ENCODE data around the gene KSR2. TPM values are rescaled to one million over a fixed set of nuclear protein-coding genes. Genes with fewer than 3 reads are reported as not detected.

The KSR2 gene
- total and polyA plus RNA-seq, 2 donors: 0.02 to 0.09 TPM

DNA sequence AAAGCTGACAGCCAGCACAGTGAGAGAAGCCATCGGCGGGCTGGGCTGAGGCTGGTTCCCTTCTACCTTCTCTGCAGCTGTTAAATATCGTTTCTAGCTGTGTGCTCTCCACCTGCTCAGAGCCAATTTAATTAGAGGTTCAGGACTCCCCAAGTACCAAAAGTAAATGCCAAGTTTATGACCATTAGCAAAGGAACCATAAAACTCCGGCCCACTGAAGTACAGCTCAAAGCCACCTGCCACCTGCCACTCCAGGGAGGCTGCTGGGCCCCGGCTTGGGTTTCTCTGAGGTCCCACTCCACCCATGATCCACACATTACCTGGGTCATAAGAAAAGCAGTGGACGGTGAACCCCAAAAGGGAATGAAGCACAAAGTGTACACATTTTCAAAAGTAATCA is 272.8 kb downstream of the KSR2 start:
- 92% methylated on average over 6 of the region's 6 CpGs for WGBS
- H3K4me1 ChIP-seq (ENCODE audit: control insufficient read depth in 2 of 2, insufficient read depth in 2 of 2, low read length in 2 of 2): no peaks in the 10 kb centered on the region
- no peaks in the 10 kb centered on the region for H3K9me3 ChIP-seq (ENCODE audit: control insufficient read depth in 2 of 2, insufficient read depth in 1 of 2, low read length in 1 of 2)
- no peak for DNase-seq (ENCODE audit: low read depth in 6 of 9, low spot score in 9 of 9)
- no peaks in the 10 kb centered on the region for H3K36me3 ChIP-seq (ENCODE audit: control insufficient read depth in 2 of 2, insufficient read depth in 2 of 2, low read length in 1 of 2)
- no peak overlapping the region for H3K4me3 ChIP-seq (ENCODE audit: low read length in 2 of 2)
- no peaks in the 10 kb centered on the region for H3K27me3 ChIP-seq (ENCODE audit: control insufficient read depth in 2 of 2, insufficient read depth in 1 of 2, low read length in 1 of 2)
- no peak overlapping the region for H3K27ac ChIP-seq (ENCODE audit: low read depth in 1 of 2, low read length in 1 of 2)

DNA sequence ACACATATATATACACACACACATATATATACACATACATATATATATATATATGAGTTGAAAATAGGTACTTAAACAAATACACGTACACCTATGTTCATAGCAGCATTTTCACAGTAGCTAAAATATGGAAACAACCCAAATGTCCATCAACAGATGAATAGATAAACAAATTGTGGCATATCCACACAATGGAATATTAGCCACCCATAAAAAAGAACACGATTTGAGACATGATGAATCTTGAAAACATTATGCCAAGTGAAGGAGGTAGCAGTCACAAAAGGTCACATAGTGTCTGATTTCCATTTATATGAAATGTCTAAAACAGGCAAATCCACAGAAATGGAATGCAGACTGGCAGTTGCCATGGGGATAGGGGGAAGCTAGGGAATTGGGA is 276.3 kb downstream of the KSR2 start:
- Histone ChIP-seq H3K4me3 (ENCODE audit: low read length in 2 of 2) (no peak overlapping the region), H3K9me3 (ENCODE audit: control insufficient read depth in 2 of 2, insufficient read depth in 1 of 2, low read length in 1 of 2) (no peaks in the 10 kb centered on the region), H3K4me1 (ENCODE audit: control insufficient read depth in 2 of 2, insufficient read depth in 2 of 2, low read length in 2 of 2) (no peaks in the 10 kb centered on the region), H3K27ac (ENCODE audit: low read depth in 1 of 2, low read length in 1 of 2) (no peak overlapping the region), H3K27me3 (ENCODE audit: control insufficient read depth in 2 of 2, insufficient read depth in 1 of 2, low read length in 1 of 2) (no peaks in the 10 kb centered on the region), H3K36me3 (ENCODE audit: control insufficient read depth in 2 of 2, insufficient read depth in 2 of 2, low read length in 1 of 2) (no peaks in the 10 kb centered on the region)
- no peak for DNase-seq (ENCODE audit: low read depth in 6 of 9, low spot score in 9 of 9)
- WGBS: 93% methylated on average over 2 of the region's 2 CpGs

- Histone ChIP-seq H3K27me3 (ENCODE audit: control insufficient read depth in 2 of 2, insufficient read depth in 1 of 2, low read length in 1 of 2) (no peaks in the 10 kb centered on the region), H3K27ac (ENCODE audit: low read depth in 1 of 2, low read length in 1 of 2) (no peak overlapping the region), H3K9me3 (ENCODE audit: control insufficient read depth in 2 of 2, insufficient read depth in 1 of 2, low read length in 1 of 2) (no peaks in the 10 kb centered on the region), H3K4me1 (ENCODE audit: control insufficient read depth in 2 of 2, insufficient read depth in 2 of 2, low read length in 2 of 2) (no peaks in the 10 kb centered on the region), H3K36me3 (ENCODE audit: control insufficient read depth in 2 of 2, insufficient read depth in 2 of 2, low read length in 1 of 2) (no peaks in the 10 kb centered on the region), H3K4me3 (ENCODE audit: low read length in 2 of 2) (no peak overlapping the region)
- DNase-seq (ENCODE audit: low read depth in 6 of 9, low spot score in 9 of 9): no peak
- 84% methylated on average over 1 of the region's 1 CpG for WGBS
Observed at GRCh38 chr12:117689857-117690256, 278.9 kb downstream of the KSR2 start.

DNA sequence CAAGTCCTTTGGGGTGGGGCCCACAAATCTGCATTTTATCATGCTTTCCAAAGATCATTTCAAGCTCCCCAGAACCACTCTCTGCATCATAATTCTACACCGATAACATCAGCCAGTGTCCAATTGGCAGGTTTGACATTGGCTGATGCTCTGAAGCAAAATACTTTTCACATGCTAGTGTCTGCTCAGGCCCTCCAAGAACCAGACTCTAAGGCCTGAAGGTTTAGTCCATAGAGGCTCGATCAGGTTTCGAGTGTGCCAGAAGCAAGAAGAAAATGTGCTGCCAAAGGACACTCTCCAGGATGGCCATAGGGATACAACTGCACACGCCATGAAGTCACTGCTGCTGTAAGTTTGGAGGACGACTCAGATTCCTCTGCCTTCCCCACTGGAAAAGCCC is 280.3 kb downstream of the KSR2 start:
- no peaks in the 10 kb centered on the region for H3K36me3 ChIP-seq (ENCODE audit: control insufficient read depth in 2 of 2, insufficient read depth in 2 of 2, low read length in 1 of 2)
- DNase-seq (ENCODE audit: low read depth in 6 of 9, low spot score in 9 of 9): no peak
- no peaks in the 10 kb centered on the region for H3K9me3 ChIP-seq (ENCODE audit: control insufficient read depth in 2 of 2, insufficient read depth in 1 of 2, low read length in 1 of 2)
- H3K27ac ChIP-seq (ENCODE audit: low read depth in 1 of 2, low read length in 1 of 2): no peak overlapping the region
- H3K4me3 ChIP-seq (ENCODE audit: low read length in 2 of 2): no peak overlapping the region
- 93% methylated on average over 5 of the region's 5 CpGs for WGBS
- no peaks in the 10 kb centered on the region for H3K4me1 ChIP-seq (ENCODE audit: control insufficient read depth in 2 of 2, insufficient read depth in 2 of 2, low read length in 2 of 2)
- H3K27me3 ChIP-seq (ENCODE audit: control insufficient read depth in 2 of 2, insufficient read depth in 1 of 2, low read length in 1 of 2): no peaks in the 10 kb centered on the region

DNA sequence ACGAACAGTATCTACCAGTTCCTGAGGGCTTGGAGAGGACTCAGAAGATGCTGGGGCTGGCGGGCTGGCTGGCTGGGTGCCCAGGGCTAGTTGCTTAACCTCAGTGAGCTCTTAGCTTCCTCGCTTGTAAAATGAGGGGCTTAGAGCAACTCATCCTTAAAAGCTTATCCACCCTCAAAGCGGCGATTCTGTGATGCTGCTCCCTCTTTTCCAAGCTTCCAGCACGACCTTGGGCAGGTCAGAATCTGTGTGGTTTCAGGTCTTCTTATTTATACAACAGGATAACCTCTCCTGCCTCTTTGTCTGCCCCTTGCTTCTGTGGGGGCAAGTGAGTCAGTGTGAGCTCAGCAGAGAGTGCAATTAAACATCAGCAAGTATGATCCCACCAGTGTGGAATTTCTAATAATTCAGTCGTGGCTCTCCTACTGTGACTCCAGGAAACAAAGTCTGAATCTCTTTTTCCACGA is 281.8 kb downstream of the KSR2 start:
- Histone ChIP-seq H3K36me3 (ENCODE audit: control insufficient read depth in 2 of 2, insufficient read depth in 2 of 2, low read length in 1 of 2) (no peaks in the 10 kb centered on the region), H3K9me3 (ENCODE audit: control insufficient read depth in 2 of 2, insufficient read depth in 1 of 2, low read length in 1 of 2) (no peaks in the 10 kb centered on the region), H3K27me3 (ENCODE audit: control insufficient read depth in 2 of 2, insufficient read depth in 1 of 2, low read length in 1 of 2) (no peaks in the 10 kb centered on the region), H3K27ac (ENCODE audit: low read depth in 1 of 2, low read length in 1 of 2) (no peak overlapping the region), H3K4me3 (ENCODE audit: low read length in 2 of 2) (no peak overlapping the region), H3K4me1 (ENCODE audit: control insufficient read depth in 2 of 2, insufficient read depth in 2 of 2, low read length in 2 of 2) (no peaks in the 10 kb centered on the region)
- DNase-seq (ENCODE audit: low read depth in 6 of 9, low spot score in 9 of 9): no peak
- 65% methylated on average over 8 of the region's 8 CpGs for WGBS

GRCh38 chr12:117686210-117686609 is 282.6 kb downstream of the KSR2 start:
- Histone ChIP-seq H3K27ac (ENCODE audit: low read depth in 1 of 2, low read length in 1 of 2) (no peak overlapping the region), H3K9me3 (ENCODE audit: control insufficient read depth in 2 of 2, insufficient read depth in 1 of 2, low read length in 1 of 2) (no peaks in the 10 kb centered on the region)
- 94% methylated on average over 1 of the region's 1 CpG for WGBS

DNA sequence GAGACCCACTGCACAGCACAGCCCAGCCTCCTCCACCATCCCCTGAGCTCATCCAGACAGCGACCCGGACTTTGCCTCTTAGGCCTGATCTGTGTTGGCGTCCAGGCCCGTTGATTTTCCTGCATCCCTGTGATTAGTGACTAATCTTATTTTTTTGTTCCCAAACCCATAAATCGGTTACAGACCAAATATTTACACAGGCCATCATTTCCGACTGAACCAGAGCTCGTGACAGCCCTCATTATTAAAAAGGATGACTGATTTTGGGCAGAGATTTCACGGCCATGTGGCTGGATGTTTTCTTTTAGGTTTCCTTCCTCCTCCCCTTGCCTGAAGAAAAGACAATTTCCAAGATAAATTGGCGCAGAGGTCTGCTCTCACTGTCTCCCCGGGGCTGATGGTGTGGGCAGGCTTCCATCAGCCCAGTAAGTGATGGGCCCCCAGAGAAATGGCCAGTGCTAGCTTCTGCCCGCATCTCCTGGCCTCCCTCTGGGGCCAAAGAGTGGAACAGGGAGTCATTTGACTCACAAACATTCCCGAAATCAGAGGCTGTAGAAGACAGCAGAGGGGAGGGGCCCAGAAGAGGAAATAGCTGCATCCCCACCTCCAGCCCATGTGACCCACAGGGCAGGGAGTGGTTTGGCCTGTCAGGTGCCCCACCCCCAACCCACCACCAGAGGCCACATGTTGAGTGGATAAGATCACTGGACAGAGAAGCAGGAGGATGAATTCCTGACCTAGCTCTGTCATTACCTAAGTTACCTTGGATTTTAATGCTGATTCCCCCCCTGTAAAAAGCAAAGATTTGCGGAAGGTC is 283.5 kb downstream of the KSR2 start:
- DNase-seq (ENCODE audit: low read depth in 6 of 9, low spot score in 9 of 9): no peak

More at GRCh38 chr12:117686210-117686609, 282.6 kb downstream of the KSR2 start:
- no peaks in the 10 kb centered on the region for H3K4me1 ChIP-seq (ENCODE audit: control insufficient read depth in 2 of 2, insufficient read depth in 2 of 2, low read length in 2 of 2)
- no peaks in the 10 kb centered on the region for H3K27me3 ChIP-seq (ENCODE audit: control insufficient read depth in 2 of 2, insufficient read depth in 1 of 2, low read length in 1 of 2)
- DNase-seq (ENCODE audit: low read depth in 6 of 9, low spot score in 9 of 9): no peak
- H3K4me3 ChIP-seq (ENCODE audit: low read length in 2 of 2): no peak overlapping the region
- no peaks in the 10 kb centered on the region for H3K36me3 ChIP-seq (ENCODE audit: control insufficient read depth in 2 of 2, insufficient read depth in 2 of 2, low read length in 1 of 2)

DNA sequence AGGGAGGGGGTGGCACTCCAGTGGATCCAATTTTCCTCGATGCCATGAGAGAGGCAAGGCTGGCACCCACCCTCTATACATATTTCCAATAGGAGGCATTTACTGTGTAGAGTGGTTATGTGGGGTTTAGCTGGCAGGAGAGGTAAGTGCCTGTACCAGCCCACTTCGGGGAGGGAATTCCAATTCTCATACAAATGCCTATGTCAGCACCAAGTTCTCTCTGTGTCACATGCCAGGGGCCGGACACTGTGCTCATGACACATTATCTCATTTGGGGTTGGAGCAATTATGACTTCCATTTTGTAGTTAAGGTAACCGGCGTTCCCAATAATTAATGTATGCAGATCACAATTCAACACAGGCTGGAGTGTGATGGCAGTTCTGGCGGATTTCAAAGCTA is 284.3 kb downstream of the KSR2 start:
- Histone ChIP-seq H3K9me3 (ENCODE audit: control insufficient read depth in 2 of 2, insufficient read depth in 1 of 2, low read length in 1 of 2) (no peaks in the 10 kb centered on the region), H3K27ac (ENCODE audit: low read depth in 1 of 2, low read length in 1 of 2) (no peak overlapping the region), H3K4me1 (ENCODE audit: control insufficient read depth in 2 of 2, insufficient read depth in 2 of 2, low read length in 2 of 2) (no peaks in the 10 kb centered on the region), H3K36me3 (ENCODE audit: control insufficient read depth in 2 of 2, insufficient read depth in 2 of 2, low read length in 1 of 2) (no peaks in the 10 kb centered on the region), H3K27me3 (ENCODE audit: control insufficient read depth in 2 of 2, insufficient read depth in 1 of 2, low read length in 1 of 2) (no peaks in the 10 kb centered on the region), H3K4me3 (ENCODE audit: low read length in 2 of 2) (no peak overlapping the region)
- no peak for DNase-seq (ENCODE audit: low read depth in 6 of 9, low spot score in 9 of 9)
- WGBS: 95% methylated on average over 6 of the region's 6 CpGs

More for the DNA sequence above, 283.5 kb downstream of the KSR2 start:
- H3K4me1 ChIP-seq (ENCODE audit: control insufficient read depth in 2 of 2, insufficient read depth in 2 of 2, low read length in 2 of 2): no peaks in the 10 kb centered on the region
- no peaks in the 10 kb centered on the region for H3K9me3 ChIP-seq (ENCODE audit: control insufficient read depth in 2 of 2, insufficient read depth in 1 of 2, low read length in 1 of 2)
- no peak overlapping the region for H3K4me3 ChIP-seq (ENCODE audit: low read length in 2 of 2)
- 30% methylated on average over 13 of the region's 13 CpGs for WGBS
- no peaks in the 10 kb centered on the region for H3K36me3 ChIP-seq (ENCODE audit: control insufficient read depth in 2 of 2, insufficient read depth in 2 of 2, low read length in 1 of 2)
- no peak overlapping the region for H3K27ac ChIP-seq (ENCODE audit: low read depth in 1 of 2, low read length in 1 of 2)
- no peaks in the 10 kb centered on the region for H3K27me3 ChIP-seq (ENCODE audit: control insufficient read depth in 2 of 2, insufficient read depth in 1 of 2, low read length in 1 of 2)

DNA sequence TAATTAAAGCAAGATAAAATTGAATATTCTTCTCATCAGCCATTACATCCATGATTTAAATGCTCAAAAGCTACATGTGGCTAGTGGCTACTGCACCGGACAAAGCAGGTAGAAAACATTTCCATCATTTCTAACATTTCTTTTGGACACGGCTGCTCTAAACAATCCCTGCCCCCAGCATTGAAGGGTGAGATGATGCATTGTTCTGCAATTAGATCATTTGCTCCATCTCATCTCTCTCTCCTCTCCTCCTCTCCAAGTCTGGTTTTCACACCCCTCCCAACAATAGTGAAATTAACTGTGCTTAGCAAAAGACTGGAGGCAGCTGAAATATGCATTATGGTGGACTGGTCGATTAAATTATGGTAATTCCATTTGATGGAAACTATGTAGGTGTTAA is 288.5 kb downstream of the KSR2 start:
- H3K36me3 ChIP-seq (ENCODE audit: control insufficient read depth in 2 of 2, insufficient read depth in 2 of 2, low read length in 1 of 2): no peaks in the 10 kb centered on the region
- H3K4me3 ChIP-seq (ENCODE audit: low read length in 2 of 2): no peak overlapping the region
- WGBS: 82% methylated on average over 3 of the region's 3 CpGs
- H3K27me3 ChIP-seq (ENCODE audit: control insufficient read depth in 2 of 2, insufficient read depth in 1 of 2, low read length in 1 of 2): no peaks in the 10 kb centered on the region
- H3K9me3 ChIP-seq (ENCODE audit: control insufficient read depth in 2 of 2, insufficient read depth in 1 of 2, low read length in 1 of 2): no peaks in the 10 kb centered on the region
- no peaks in the 10 kb centered on the region for H3K4me1 ChIP-seq (ENCODE audit: control insufficient read depth in 2 of 2, insufficient read depth in 2 of 2, low read length in 2 of 2)
- no peak overlapping the region for H3K27ac ChIP-seq (ENCODE audit: low read depth in 1 of 2, low read length in 1 of 2)
- DNase-seq (ENCODE audit: low read depth in 6 of 9, low spot score in 9 of 9): no peak
